GM18858 (cell line): ENCODE data around the gene ZC3HAV1L.
A peak's percentile ranks its signal among the peaks of the same experiment; 100 is the strongest.
"Not testable (repeated sequence)": the region's sequence is repeated elsewhere in the genome, so short reads cannot be mapped to it uniquely, and the experiment has no call there.

Experiments
- ATAC-seq: cut with Tn5 transposase; IDR thresholded peaks from one replicate; pipeline ENCODE4 v1.9.1; 2021; ENCODE audit not compliant: unreplicated experiment

ZC3HAV1L gene

GRCh38 chr7:139035586-139036353, at the start of gene ZC3HAV1L:
Gene ZC3HAV1L (minus strand): TSS chr7:139036042. CDS start chr7:139036017, 25 bp downstream.
- ATAC-seq, result peak; percentile 82

GRCh38 chr7:139084709-139085108, 48.9 kb upstream of the ZC3HAV1L start:
- no peak for ATAC-seq

GRCh38 chr7:139081584-139081983, 45.7 kb upstream of the ZC3HAV1L start:
- no peak for ATAC-seq

- ATAC-seq, result no peak
Observed at GRCh38 chr7:139080905-139081304, 45.1 kb upstream of the ZC3HAV1L start.

GRCh38 chr7:139079861-139080260, 44.0 kb upstream of the ZC3HAV1L start:
- no peak for ATAC-seq

- ATAC-seq, result no peak
Observed at GRCh38 chr7:139078911-139079310, 43.1 kb upstream of the ZC3HAV1L start.

GRCh38 chr7:139078399-139078798, 42.6 kb upstream of the ZC3HAV1L start:
- ATAC-seq, result no peak

- ATAC-seq, result not testable (repeated sequence)
Observed at GRCh38 chr7:139077706-139078105, 41.9 kb upstream of the ZC3HAV1L start.

- no peak for ATAC-seq
Observed at GRCh38 chr7:139075871-139076686, 40.2 kb upstream of the ZC3HAV1L start.

GRCh38 chr7:139075031-139075652, 39.3 kb upstream of the ZC3HAV1L start:
- peak; percentile 85 for ATAC-seq

- no peak for ATAC-seq
Observed at GRCh38 chr7:139072796-139073195, 37.0 kb upstream of the ZC3HAV1L start.

GRCh38 chr7:139071680-139072079, 35.8 kb upstream of the ZC3HAV1L start:
- ATAC-seq, result no peak

GRCh38 chr7:139068544-139069399, 32.9 kb upstream of the ZC3HAV1L start:
- no peak for ATAC-seq

- ATAC-seq, result no peak
Observed at GRCh38 chr7:139066315-139066714, 30.5 kb upstream of the ZC3HAV1L start.

- no peak for ATAC-seq
Observed at GRCh38 chr7:139065323-139065722, 29.5 kb upstream of the ZC3HAV1L start.

GRCh38 chr7:139061416-139061815, 25.6 kb upstream of the ZC3HAV1L start:
- ATAC-seq, result no peak

- ATAC-seq, result no peak
Observed at GRCh38 chr7:139060695-139061237, 24.9 kb upstream of the ZC3HAV1L start.

GRCh38 chr7:139059905-139060304, 24.1 kb upstream of the ZC3HAV1L start:
- no peak for ATAC-seq

GRCh38 chr7:139058943-139059342, 23.1 kb upstream of the ZC3HAV1L start:
- no peak for ATAC-seq

- ATAC-seq, result no peak
Observed at GRCh38 chr7:139055674-139056073, 19.8 kb upstream of the ZC3HAV1L start.
